SK-MEL-5 (cell line): ENCODE results near the gene ZDHHC11. TPM values are rescaled to one million over a fixed set of nuclear protein-coding genes. Genes with fewer than 3 reads are reported as not detected.
"Not testable (repeated sequence)": the region's sequence is repeated elsewhere in the genome, so short reads cannot be mapped to it uniquely, and the experiment has no call there.

Source experiments
- DNase-seq: peaks from one replicate; pipeline ENCODE4 v3.0.0-alpha.2; 2016; ENCODE audit warnings: low read depth, low spot score
- in situ Hi-C: cut with HindIII; loops from 2 replicates; pipeline ENCODE4 v1.10.0; 2016; ENCODE audit warnings: low sequenced_read_pairs, high pct_unique_total_duplicates, low pct_unique_long_range_greater_than_20kb
- total RNA-seq: library from RNA; depleted of rRNA; stranded (reverse); fragments of >200 nt; shearing (Covaris generic); gene quantifications from 2 replicates; pipeline ENCODE4 v1.2.3, GENCODE V29; 2014

The ZDHHC11 gene
- total RNA-seq, 1 experiment from 2014 or later: 15.7 TPM

GRCh38 chr5:882253-883183 lies 31.7 kb upstream of the ZDHHC11 start:
- in situ Hi-C loops: no loop called here
- DNase-seq: no peak

- in situ Hi-C loops: no loop called here
- no peak for DNase-seq
Observed at GRCh38 chr5:881551-881935, 30.8 kb upstream of the ZDHHC11 start.

- in situ Hi-C loops: no loop called here
- DNase-seq: no peak
Observed at GRCh38 chr5:880816-881550, 30.2 kb upstream of the ZDHHC11 start.

- in situ Hi-C loops, DNase-seq: not testable (repeated sequence)
Observed at GRCh38 chr5:878677-879076, 27.9 kb upstream of the ZDHHC11 start.

- in situ Hi-C loops: no loop called here
- no peak for DNase-seq
Observed at GRCh38 chr5:878125-878524, 27.3 kb upstream of the ZDHHC11 start.

GRCh38 chr5:876398-877365 lies 25.9 kb upstream of the ZDHHC11 start:
- in situ Hi-C loops: no loop called here
- DNase-seq: no peak

GRCh38 chr5:875931-876330 lies 25.1 kb upstream of the ZDHHC11 start:
- DNase-seq: no peak
- in situ Hi-C loops: no loop called here

GRCh38 chr5:873328-873727 lies 22.5 kb upstream of the ZDHHC11 start:
- in situ Hi-C loops: no loop called here
- no peak for DNase-seq

GRCh38 chr5:872301-872700 lies 21.5 kb upstream of the ZDHHC11 start:
- in situ Hi-C loops: no loop called here
- no peak for DNase-seq

GRCh38 chr5:871596-872298 lies 21.0 kb upstream of the ZDHHC11 start:
- DNase-seq: no peak
- in situ Hi-C loops: no loop called here

GRCh38 chr5:870956-871355 lies 20.2 kb upstream of the ZDHHC11 start:
- DNase-seq: no peak
- in situ Hi-C loops: no loop called here

GRCh38 chr5:868428-869135 lies 17.8 kb upstream of the ZDHHC11 start:
- in situ Hi-C loops: no loop called here

GRCh38 chr5:867300-867870 lies 16.6 kb upstream of the ZDHHC11 start:
- DNase-seq: no peak
- in situ Hi-C loops: no loop called here

More at GRCh38 chr5:868428-869135, 17.8 kb upstream of the ZDHHC11 start:
- DNase-seq: no peak

- in situ Hi-C loops: no loop called here
- DNase-seq: no peak
Observed at GRCh38 chr5:865771-866170, 15.0 kb upstream of the ZDHHC11 start.

GRCh38 chr5:865168-865521 lies 14.4 kb upstream of the ZDHHC11 start:
- no peak for DNase-seq
- in situ Hi-C loops: no loop called here

GRCh38 chr5:864492-865167 lies 13.8 kb upstream of the ZDHHC11 start:
- no peak for DNase-seq
- in situ Hi-C loops: no loop called here
